Parathyroid adenoma (tissue), 2 donors: ENCODE results near the gene KRTAP10-7.

Experiments
- H2AFZ ChIP-seq: fragments of 300-600 bp; sonication (generic); one replicate; pipeline ENCODE4 v1.7.0; 2017; ENCODE audit warnings: antibody characterized with exemption, mild to moderate bottlenecking
- H3K27ac ChIP-seq: fragments of 300-600 bp; sonication (generic); one replicate; pipeline ENCODE4 v1.7.0; 2017
- H3K27me3 ChIP-seq: fragments of 300-600 bp; sonication (generic); one replicate; pipeline ENCODE4 v1.7.0; 2017; ENCODE audit warnings: low read length; ENCODE audit not compliant: control insufficient read depth, insufficient read depth
- H3K36me3 ChIP-seq: fragments of 300-600 bp; sonication (generic); one replicate; pipeline ENCODE4 v1.7.0; 2017; ENCODE audit warnings: low read length; ENCODE audit not compliant: control insufficient read depth, insufficient read depth
- H3K4me1 ChIP-seq: fragments of 300-600 bp; sonication (generic); one replicate; pipeline ENCODE4 v1.7.0; 2017; ENCODE audit warnings: control low read depth
- H3K4me2 ChIP-seq: fragments of 300-600 bp; sonication (generic); one replicate; pipeline ENCODE4 v1.7.0; 2017; ENCODE audit warnings: low read length
- H3K4me3 ChIP-seq: fragments of 300-600 bp; sonication (generic); one replicate; pipeline ENCODE4 v1.7.0; 2017; ENCODE audit warnings: low read depth, low read length
- H3K79me2 ChIP-seq: fragments of 300-600 bp; sonication (generic); one replicate; pipeline ENCODE4 v1.7.0; 2017; ENCODE audit warnings: control low read depth
- H3K9ac ChIP-seq: fragments of 300-600 bp; sonication (generic); one replicate; pipeline ENCODE4 v1.7.0; 2017; ENCODE audit warnings: mild to moderate bottlenecking
- H3K9me3 ChIP-seq: fragments of 300-600 bp; sonication (generic); one replicate; pipeline ENCODE4 v1.7.0; 2017; ENCODE audit warnings: low read length; ENCODE audit not compliant: control insufficient read depth
- CTCF ChIP-seq: fragments of 300-600 bp; sonication (generic); IDR thresholded peaks from one replicate; pipeline ENCODE4 v1.7.0; 2017; ENCODE audit warnings: antibody characterized with exemption, mild to moderate bottlenecking
- donor health status: primary hyperparathyroidism.

The KRTAP10-7 gene

DNA sequence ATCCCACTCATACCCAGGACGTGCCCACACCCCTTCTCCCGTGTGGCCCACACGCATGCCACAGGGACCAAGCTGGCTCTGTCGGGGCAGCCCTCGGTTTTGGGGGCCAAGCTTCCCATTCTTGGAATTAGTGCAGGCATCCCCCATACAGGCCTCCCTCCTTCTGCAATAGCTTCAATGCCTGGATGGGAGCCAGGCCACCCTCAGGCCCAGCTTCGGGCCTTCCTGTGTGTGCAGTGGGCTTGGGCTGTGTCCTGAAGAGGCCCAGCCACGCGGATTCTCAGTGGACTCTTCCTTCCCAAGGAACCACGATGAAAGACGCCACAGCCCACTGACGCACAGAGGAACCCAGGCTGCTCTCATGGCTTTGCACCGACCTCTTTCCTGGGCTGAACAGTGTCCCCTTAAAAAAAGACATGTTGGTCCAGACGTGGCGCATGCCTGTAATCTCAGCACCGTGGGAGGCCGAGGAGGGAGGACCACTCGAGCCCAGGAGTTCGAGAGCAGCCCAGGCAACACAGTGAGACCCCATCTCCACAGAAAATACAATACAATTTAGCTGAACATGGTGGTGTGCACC is 49.2 kb downstream of the KRTAP10-7 start:
- Histone ChIP-seq H3K4me1 (no peaks in the 10 kb centered on the region), H3K9me3 (no peaks in the 10 kb centered on the region), H3K36me3 (no peaks in the 10 kb centered on the region), H3K4me3 (no peak overlapping the region), H2AFZ (no peak overlapping the region), H3K27ac (no peak overlapping the region), H3K9ac (no peak overlapping the region), H3K4me2 (no peak overlapping the region), H3K27me3 (no peaks in the 10 kb centered on the region), H3K79me2 (no peaks in the 10 kb centered on the region)
- no peak for TF ChIP-seq CTCF

DNA sequence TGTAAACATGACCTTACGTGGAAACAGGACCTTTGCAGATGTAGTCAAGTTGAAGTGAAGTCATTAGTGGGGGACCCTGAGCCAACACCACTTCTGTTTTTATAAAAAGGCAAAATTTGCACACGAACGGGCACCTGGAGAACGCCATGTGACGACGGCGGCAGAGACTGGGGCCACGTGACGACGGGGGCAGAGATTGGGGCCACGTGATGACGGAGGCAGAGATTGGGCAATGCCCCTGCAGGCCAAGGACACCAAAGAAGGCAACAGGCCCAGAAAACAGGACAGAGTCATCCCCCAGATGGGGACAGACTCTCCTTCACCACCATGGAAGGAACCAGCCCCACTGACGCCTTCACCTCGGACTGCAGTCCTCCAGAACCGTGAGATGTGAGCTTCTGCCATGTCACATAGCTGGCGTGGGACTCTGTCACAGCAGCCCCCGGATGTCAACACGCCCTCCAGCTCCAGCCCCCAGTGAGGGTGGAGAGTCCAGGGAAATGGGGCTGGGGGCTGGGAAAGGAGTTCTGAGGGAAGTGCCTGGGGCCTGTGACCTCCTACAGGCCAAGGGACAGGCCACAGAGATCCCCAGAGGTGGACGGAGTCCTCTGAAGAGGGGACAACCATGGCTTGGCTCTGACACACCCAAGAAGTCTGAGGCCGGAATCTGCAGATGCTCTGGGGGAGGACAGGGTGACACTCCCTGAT is 50.0 kb downstream of the KRTAP10-7 start:
- TF ChIP-seq CTCF: no peak
- no peaks in the 10 kb centered on the region for H3K36me3 ChIP-seq
- H2AFZ ChIP-seq: no peak overlapping the region
- H3K27ac ChIP-seq: no peak overlapping the region
- H3K79me2 ChIP-seq: no peaks in the 10 kb centered on the region
- H3K27me3 ChIP-seq: no peaks in the 10 kb centered on the region
- H3K4me2 ChIP-seq: no peak overlapping the region
- H3K4me3 ChIP-seq: no peak overlapping the region
- no peak overlapping the region for H3K9ac ChIP-seq
- H3K4me1 ChIP-seq: no peaks in the 10 kb centered on the region
- no peaks in the 10 kb centered on the region for H3K9me3 ChIP-seq

- Histone ChIP-seq H3K27me3 (no peaks in the 10 kb centered on the region), H3K4me1 (no peaks in the 10 kb centered on the region), H3K4me2 (no peak overlapping the region), H3K9me3 (no peaks in the 10 kb centered on the region), H2AFZ (no peak overlapping the region), H3K36me3 (no peaks in the 10 kb centered on the region), H3K27ac (no peak overlapping the region), H3K4me3 (no peak overlapping the region), H3K79me2 (no peaks in the 10 kb centered on the region), H3K9ac (no peak overlapping the region)
- TF ChIP-seq CTCF: no peak
These were observed 50.7 kb downstream of the KRTAP10-7 start for GRCh38 chr21:44650973-44651675.
